Calu3 (cell line): ENCODE measurements around the gene FOXC2. TPM values are rescaled to one million over a fixed set of nuclear protein-coding genes. Genes with fewer than 3 reads are reported as not detected.

Experiments
- BruUV-seq: library from RNA; stranded (reverse); fragments of 400-500 nt; replicated peaks from 2 replicates; lab custom pipeline; 2021; lab: Mats Ljungman, UMichigan
- CTCF ChIA-PET: fragments of 300-600 bp; sonication (Branson Sonifier 250); formaldehyde crosslinking; loops from one replicate; lab custom pipeline; 2022; ENCODE audit warnings: antibody characterized with exemption; lab: Charles Lee
- DNase-seq: peaks from one replicate; pipeline ENCODE4 v3.0.0; 2022
- H3K27ac Mint-ChIP-seq: one replicate; pipeline ENCODE4 v1.8.0; 2022; ENCODE audit warnings: mixed read lengths; ENCODE audit not compliant: unreplicated experiment
- H3K27me3 Mint-ChIP-seq: one replicate; pipeline ENCODE4 v1.8.0; 2022; ENCODE audit warnings: mixed read lengths; ENCODE audit not compliant: unreplicated experiment
- H3K36me3 Mint-ChIP-seq: one replicate; pipeline ENCODE4 v1.8.0; 2022; ENCODE audit warnings: mild to moderate bottlenecking, moderate library complexity, mixed read lengths; ENCODE audit not compliant: insufficient read depth, unreplicated experiment
- H3K4me1 Mint-ChIP-seq: one replicate; pipeline ENCODE4 v1.8.0; 2022; ENCODE audit warnings: mild to moderate bottlenecking, low read depth, mixed read lengths; ENCODE audit not compliant: unreplicated experiment
- H3K4me3 Mint-ChIP-seq: one replicate; pipeline ENCODE4 v1.8.0; 2022; ENCODE audit warnings: mild to moderate bottlenecking, low read depth, moderate library complexity, mixed read lengths; ENCODE audit not compliant: unreplicated experiment
- H3K9me3 Mint-ChIP-seq: one replicate; pipeline ENCODE4 v1.8.0; 2022; ENCODE audit warnings: low read depth, mixed read lengths; ENCODE audit not compliant: unreplicated experiment
- intact Hi-C: fragments of 100-400 bp; cut with micrococcal nuclease; formaldehyde crosslinking; loops from one replicate; pipeline ENCODE4 v1.10.0; 2022; ENCODE audit not compliant: unreplicated experiment
- total RNA-seq: library from RNA; stranded (reverse); gene quantifications from 2 replicates; pipeline ENCODE4 v1.2.3, GENCODE V29; 2022
- TF ChIP-seq, protein P1 (sequence below): fragments of 200-600 bp; IDR thresholded peaks from one replicate; pipeline ENCODE4 v1.8.0; 2022; ENCODE audit warnings: antibody characterized with exemption; ENCODE audit not compliant: unreplicated experiment

FOXC2 gene
- total RNA-seq, 1 experiment from 2014 or later: 10.9 TPM

DNA sequence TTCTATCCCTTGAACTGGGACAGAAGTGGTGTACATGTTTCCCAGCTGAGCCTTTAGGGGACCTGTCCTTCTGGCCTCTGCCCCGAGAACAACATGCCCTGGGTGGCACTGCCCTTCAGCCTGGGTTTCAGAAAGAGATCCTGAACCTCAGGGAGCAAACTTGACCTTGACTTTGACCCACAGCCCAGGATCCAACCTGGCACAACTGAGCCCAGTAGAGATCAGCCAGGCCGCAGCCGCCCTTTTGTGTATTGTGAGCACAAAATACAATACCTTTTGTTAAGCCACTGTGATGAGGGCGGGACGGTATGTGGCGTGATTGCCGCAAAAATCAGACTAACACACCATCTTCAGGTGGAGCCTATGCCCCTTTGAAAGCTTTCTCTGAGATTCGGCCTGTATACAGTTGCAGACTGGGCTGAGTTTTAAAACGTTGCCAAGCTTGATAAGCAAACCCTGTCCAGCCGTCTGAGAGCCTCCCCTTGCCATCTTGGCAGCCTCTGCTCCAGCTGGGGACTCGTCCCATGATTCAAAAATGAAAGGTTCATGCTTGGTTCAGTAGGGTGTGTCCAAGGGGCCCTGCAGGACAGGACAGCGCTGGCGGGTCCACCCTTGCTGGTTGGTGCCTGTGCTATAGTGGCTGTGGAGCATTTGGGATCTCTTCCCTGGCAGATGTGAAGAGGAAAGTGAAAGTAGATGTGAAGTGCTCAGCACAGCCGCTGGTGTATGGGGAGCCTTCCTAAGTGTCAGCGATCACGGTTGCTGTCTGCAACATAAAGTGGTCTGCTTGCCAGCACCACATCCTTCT, 52.0 kb downstream of the FOXC2 start:
- CTCF ChIA-PET: interaction anchor here (1.3 kb wide), 1 partner anchor 28 kb away, joined by 3 read pairs; no protein-coding TSS in a partner anchor
- no peak for DNase-seq
- BruUV-seq: no TSS peak
- Mint-ChIP-seq H3K4me3 (no peak overlapping the region), H3K9me3 (peaks cover 3% of the 10 kb centered on the region), H3K27ac (no peak overlapping the region), H3K27me3 (no peaks in the 10 kb centered on the region), H3K4me1 (no peaks in the 10 kb centered on the region), H3K36me3 (no peaks in the 10 kb centered on the region)
- TF ChIP-seq, protein P1, sequence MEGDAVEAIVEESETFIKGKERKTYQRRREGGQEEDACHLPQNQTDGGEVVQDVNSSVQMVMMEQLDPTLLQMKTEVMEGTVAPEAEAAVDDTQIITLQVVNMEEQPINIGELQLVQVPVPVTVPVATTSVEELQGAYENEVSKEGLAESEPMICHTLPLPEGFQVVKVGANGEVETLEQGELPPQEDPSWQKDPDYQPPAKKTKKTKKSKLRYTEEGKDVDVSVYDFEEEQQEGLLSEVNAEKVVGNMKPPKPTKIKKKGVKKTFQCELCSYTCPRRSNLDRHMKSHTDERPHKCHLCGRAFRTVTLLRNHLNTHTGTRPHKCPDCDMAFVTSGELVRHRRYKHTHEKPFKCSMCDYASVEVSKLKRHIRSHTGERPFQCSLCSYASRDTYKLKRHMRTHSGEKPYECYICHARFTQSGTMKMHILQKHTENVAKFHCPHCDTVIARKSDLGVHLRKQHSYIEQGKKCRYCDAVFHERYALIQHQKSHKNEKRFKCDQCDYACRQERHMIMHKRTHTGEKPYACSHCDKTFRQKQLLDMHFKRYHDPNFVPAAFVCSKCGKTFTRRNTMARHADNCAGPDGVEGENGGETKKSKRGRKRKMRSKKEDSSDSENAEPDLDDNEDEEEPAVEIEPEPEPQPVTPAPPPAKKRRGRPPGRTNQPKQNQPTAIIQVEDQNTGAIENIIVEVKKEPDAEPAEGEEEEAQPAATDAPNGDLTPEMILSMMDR: no peak
- intact Hi-C loops: no loop called here

Other genes with a start within 250 kb of the FOXC2 start
- not detected in 2 replicates for gene FOXF1, start 56.3 kb upstream of the FOXC2 start, total RNA-seq
- gene MTHFSD, start 11.6 kb upstream of the FOXC2 start, total RNA-seq: 47.8 and 48.9 TPM in 2 replicates
- gene FOXL1, start 11.7 kb downstream of the FOXC2 start, total RNA-seq: 13.3 and 14.5 TPM in 2 replicates